Mesendoderm (in vitro differentiated cells): ENCODE data around the gene MYO6.

Experiments
- DNase-seq: peaks from one replicate; pipeline ENCODE4 v3.0.0; 2013
- H2AK5ac ChIP-seq: 2 replicates; pipeline ENCODE4 v1.6.1; 2013; ENCODE audit warnings: low read length, inconsistent platforms
- H2BK120ac ChIP-seq: 2 replicates; pipeline ENCODE4 v1.6.1; 2013; ENCODE audit warnings: low read depth, mild to moderate bottlenecking, low read length, moderate library complexity, mixed read lengths
- H2BK15ac ChIP-seq: replicated peaks from 2 replicates; pipeline ENCODE4 v1.6.1; 2013; ENCODE audit warnings: low read depth, mild to moderate bottlenecking, moderate library complexity
- H2BK5ac ChIP-seq: 2 replicates; pipeline ENCODE4 v1.6.1; 2013; ENCODE audit warnings: low read length, inconsistent platforms
- H3K18ac ChIP-seq: 2 replicates; pipeline ENCODE4 v1.6.1; 2013; ENCODE audit warnings: mild to moderate bottlenecking, low read length, mixed read lengths
- H3K23ac ChIP-seq: one replicate; pipeline ENCODE4 v1.6.1; 2013; ENCODE audit warnings: low read length
- H3K27ac ChIP-seq: 2 replicates; pipeline ENCODE4 v1.5.1; 2013; ENCODE audit warnings: low read depth, mild to moderate bottlenecking, inconsistent platforms, low read length, moderate library complexity
- H3K27me3 ChIP-seq: 2 replicates; pipeline ENCODE4 v1.6.1; 2013; ENCODE audit warnings: low read length, control low read depth, mild to moderate bottlenecking, inconsistent platforms; ENCODE audit not compliant: insufficient read depth, poor library complexity
- H3K36me3 ChIP-seq: 2 replicates; pipeline ENCODE4 v1.6.1; 2013; ENCODE audit warnings: low read length, inconsistent platforms; ENCODE audit not compliant: control insufficient read depth, insufficient read depth
- H3K4ac ChIP-seq: one replicate; pipeline ENCODE4 v1.6.1; 2013; ENCODE audit warnings: low read depth, mild to moderate bottlenecking, low read length, moderate library complexity
- H3K4me1 ChIP-seq: 2 replicates; pipeline ENCODE4 v1.6.1; 2013; ENCODE audit warnings: low read depth, low read length, inconsistent platforms; ENCODE audit not compliant: control insufficient read depth
- H3K4me2 ChIP-seq: 2 replicates; pipeline ENCODE4 v1.6.1; 2013; ENCODE audit warnings: low read length
- H3K4me3 ChIP-seq: 2 replicates; pipeline ENCODE4 v1.5.1; 2013; ENCODE audit warnings: mild to moderate bottlenecking, low read length
- H3K56ac ChIP-seq: one replicate; pipeline ENCODE4 v1.6.1; 2013; ENCODE audit warnings: low read length
- H3K79me1 ChIP-seq: 2 replicates; pipeline ENCODE4 v1.6.1; 2013; ENCODE audit warnings: low read length, inconsistent platforms
- H3K79me2 ChIP-seq: 2 replicates; pipeline ENCODE4 v1.6.1; 2013; ENCODE audit warnings: mild to moderate bottlenecking, low read length; ENCODE audit not compliant: control insufficient read depth, insufficient read depth
- H3K9ac ChIP-seq: 2 replicates; pipeline ENCODE4 v1.6.1; 2013; ENCODE audit warnings: low read length, inconsistent platforms
- H4K5ac ChIP-seq: one replicate; pipeline ENCODE4 v1.6.1; 2013; ENCODE audit warnings: low read length
- H4K8ac ChIP-seq: one replicate; pipeline ENCODE4 v1.6.1; 2013; ENCODE audit warnings: low read depth, mild to moderate bottlenecking, control low read depth, low read length, moderate library complexity
- WGBS: extraction: QIAGEN DNeasy Blood & Tissue Kit; methylation state at CpG from one replicate; pipeline ENCODE4 v1.1.7; 2013; ENCODE audit warnings: low lambda C conversion rate, missing lambda C conversion rate; ENCODE audit not compliant: insufficient coverage; ENCODE audit errors: extremely low coverage; 5-methylcytosine and 5-hydroxymethylcytosine counted together

The MYO6 gene

DNA sequence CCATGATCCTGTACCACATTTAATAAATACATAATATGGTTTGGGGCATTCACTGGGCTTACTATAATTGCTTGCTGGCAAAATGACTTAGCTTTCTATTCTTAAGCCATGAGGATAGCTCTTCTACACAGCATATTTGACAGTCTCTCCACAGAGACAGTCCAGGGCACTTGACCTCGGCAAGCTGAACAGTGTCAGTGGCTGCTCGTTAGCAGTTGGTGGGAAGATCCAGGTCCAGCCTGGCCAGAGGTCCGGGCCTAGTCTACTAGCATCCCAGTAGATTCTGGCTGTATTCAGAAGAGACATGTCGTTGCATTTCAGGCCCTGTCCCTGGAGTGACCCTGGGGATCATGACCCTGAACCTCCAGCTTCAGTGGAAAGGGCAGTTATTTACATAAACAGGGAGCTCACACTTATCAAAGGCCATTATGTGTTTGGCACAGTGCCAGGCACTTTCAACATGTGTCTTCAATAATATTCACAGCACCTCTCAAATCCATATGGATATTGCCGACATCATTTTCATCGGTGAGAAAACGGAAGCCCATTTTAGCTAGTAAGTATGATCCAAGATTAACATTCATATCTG is 184.4 kb downstream of the MYO6 start:
- no peak for DNase-seq
- H2BK15ac ChIP-seq: no peak overlapping the region
- no peak overlapping the region for H2BK5ac ChIP-seq
- H3K79me1 ChIP-seq: no peaks in the 10 kb centered on the region
- H2BK120ac ChIP-seq: no peak overlapping the region
- H2AK5ac ChIP-seq: no peak overlapping the region
- no peak overlapping the region for H3K23ac ChIP-seq
- no CpG with 5 or more reads among the region's 7 CpGs for WGBS
- no peak overlapping the region for H3K9ac ChIP-seq
- H3K36me3 ChIP-seq: no peaks in the 10 kb centered on the region
- H3K4ac ChIP-seq: no peak overlapping the region
- no peak overlapping the region for H3K4me2 ChIP-seq
- no peaks in the 10 kb centered on the region for H3K79me2 ChIP-seq
- no peak overlapping the region for H3K4me3 ChIP-seq
- H4K8ac ChIP-seq: no peak overlapping the region
- no peaks in the 10 kb centered on the region for H3K27me3 ChIP-seq
- no peaks in the 10 kb centered on the region for H3K4me1 ChIP-seq
- no peak overlapping the region for H3K18ac ChIP-seq
- no peak overlapping the region for H4K5ac ChIP-seq
- H3K27ac ChIP-seq: no peak overlapping the region
- no peak overlapping the region for H3K56ac ChIP-seq

GRCh38 chr6:75934643-75935472 is 185.8 kb downstream of the MYO6 start:
- no peak overlapping the region for H2BK120ac ChIP-seq
- peak overlapping the region; percentile 63 for H3K56ac ChIP-seq
- no peaks in the 10 kb centered on the region for H3K4me1 ChIP-seq
- no peaks in the 10 kb centered on the region for H3K27me3 ChIP-seq
- DNase-seq: peak; percentile 95
- H3K4me2 ChIP-seq: peak overlapping the region; percentile 70
- H4K8ac ChIP-seq: no peak overlapping the region
- no peak overlapping the region for H3K23ac ChIP-seq
- H3K36me3 ChIP-seq: no peaks in the 10 kb centered on the region
- no peaks in the 10 kb centered on the region for H3K79me2 ChIP-seq
- H4K5ac ChIP-seq: no peak overlapping the region
- H2BK5ac ChIP-seq: no peak overlapping the region
- no peak overlapping the region for H3K4me3 ChIP-seq
- no peak overlapping the region for H2AK5ac ChIP-seq
- H3K9ac ChIP-seq: peak overlapping the region; percentile 8
- H3K18ac ChIP-seq: peak overlapping the region; percentile 8
- H3K4ac ChIP-seq: no peak overlapping the region
- no CpG with 5 or more reads among the region's 32 CpGs for WGBS
- no peak overlapping the region for H3K27ac ChIP-seq
- no peaks in the 10 kb centered on the region for H3K79me1 ChIP-seq
- no peak overlapping the region for H2BK15ac ChIP-seq

GRCh38 chr6:75935473-75935793 is 186.4 kb downstream of the MYO6 start:
- Histone ChIP-seq H3K79me2 (no peaks in the 10 kb centered on the region), H2AK5ac (no peak overlapping the region), H3K4me3 (no peak overlapping the region), H3K4me2 (peak overlapping the region; percentile 70), H2BK15ac (no peak overlapping the region), H3K9ac (peak overlapping the region; percentile 8), H3K36me3 (no peaks in the 10 kb centered on the region), H4K8ac (no peak overlapping the region), H3K79me1 (no peaks in the 10 kb centered on the region), H3K27me3 (no peaks in the 10 kb centered on the region), H4K5ac (no peak overlapping the region), H2BK120ac (no peak overlapping the region), H2BK5ac (no peak overlapping the region), H3K56ac (peak overlapping the region; percentile 56), H3K4me1 (no peaks in the 10 kb centered on the region), H3K4ac (no peak overlapping the region), H3K18ac (peak overlapping the region; percentile 8), H3K27ac (no peak overlapping the region), H3K23ac (no peak overlapping the region)
- no CpG with 5 or more reads among the region's 12 CpGs for WGBS
- no peak for DNase-seq

DNA sequence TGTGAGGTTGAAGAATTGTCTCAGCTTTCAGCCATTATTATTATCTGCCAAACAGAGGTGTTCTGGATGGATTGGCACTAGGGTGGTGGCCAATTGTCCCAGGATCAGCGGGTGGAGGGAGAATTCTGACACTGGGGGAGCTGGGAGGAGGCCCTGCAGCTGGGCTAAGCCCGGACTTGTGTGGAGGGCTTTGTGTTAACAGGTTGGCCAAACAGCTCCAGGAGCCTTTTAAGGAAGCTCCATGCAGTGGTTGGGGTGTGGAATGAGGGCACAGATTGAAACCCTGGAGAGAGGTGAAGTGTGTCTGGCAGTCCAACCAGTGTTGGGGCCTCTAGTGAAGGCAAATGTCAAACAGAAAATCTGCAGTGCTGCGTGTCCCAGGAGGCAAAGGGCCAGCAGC is 187.6 kb downstream of the MYO6 start:
- H2AK5ac ChIP-seq: no peak overlapping the region
- H3K4me2 ChIP-seq: no peak overlapping the region
- no peak overlapping the region for H2BK5ac ChIP-seq
- no peak overlapping the region for H2BK15ac ChIP-seq
- H4K8ac ChIP-seq: no peak overlapping the region
- H3K18ac ChIP-seq: no peak overlapping the region
- no peak overlapping the region for H3K4me3 ChIP-seq
- no peaks in the 10 kb centered on the region for H3K4me1 ChIP-seq
- peak overlapping the region; percentile 56 for H3K23ac ChIP-seq
- H3K79me1 ChIP-seq: no peaks in the 10 kb centered on the region
- H3K4ac ChIP-seq: no peak overlapping the region
- H2BK120ac ChIP-seq: no peak overlapping the region
- no peak overlapping the region for H3K56ac ChIP-seq
- H4K5ac ChIP-seq: no peak overlapping the region
- H3K79me2 ChIP-seq: no peaks in the 10 kb centered on the region
- no peak overlapping the region for H3K27ac ChIP-seq
- no peaks in the 10 kb centered on the region for H3K27me3 ChIP-seq
- H3K9ac ChIP-seq: no peak overlapping the region
- no peak for DNase-seq
- H3K36me3 ChIP-seq: no peaks in the 10 kb centered on the region
- no CpG with 5 or more reads among the region's 3 CpGs for WGBS

DNA sequence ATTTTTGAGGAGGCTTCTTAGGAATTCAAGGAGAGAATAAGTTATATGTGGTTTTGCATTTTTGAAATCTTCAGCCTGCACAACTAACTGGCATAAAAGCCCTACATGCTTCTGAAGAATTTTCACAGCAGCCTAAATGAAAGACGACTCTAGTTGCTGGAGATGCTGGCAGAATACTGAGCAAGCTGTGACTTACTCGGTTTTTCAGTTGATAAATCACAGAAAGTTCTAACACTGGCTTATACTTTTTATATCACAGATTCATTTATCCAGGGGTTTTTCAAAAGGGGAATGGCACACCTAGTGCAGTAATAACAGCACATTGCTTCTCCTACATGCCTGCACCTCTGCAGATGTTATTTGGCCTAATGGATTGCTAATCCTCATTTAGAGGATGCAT is 188.8 kb downstream of the MYO6 start:
- no peak overlapping the region for H2BK15ac ChIP-seq
- no peaks in the 10 kb centered on the region for H3K79me1 ChIP-seq
- H3K4ac ChIP-seq: no peak overlapping the region
- H2AK5ac ChIP-seq: no peak overlapping the region
- no peak overlapping the region for H2BK120ac ChIP-seq
- no peak for DNase-seq
- no peaks in the 10 kb centered on the region for H3K36me3 ChIP-seq
- H3K4me2 ChIP-seq: no peak overlapping the region
- H3K18ac ChIP-seq: no peak overlapping the region
- no peaks in the 10 kb centered on the region for H3K79me2 ChIP-seq
- H3K9ac ChIP-seq: no peak overlapping the region
- H3K27me3 ChIP-seq: no peaks in the 10 kb centered on the region
- H3K27ac ChIP-seq: no peak overlapping the region
- H3K23ac ChIP-seq: no peak overlapping the region
- WGBS: no CpG with 5 or more reads among the region's 2 CpGs
- H3K4me1 ChIP-seq: no peaks in the 10 kb centered on the region
- no peak overlapping the region for H4K8ac ChIP-seq
- H2BK5ac ChIP-seq: no peak overlapping the region
- H3K56ac ChIP-seq: no peak overlapping the region
- no peak overlapping the region for H4K5ac ChIP-seq
- no peak overlapping the region for H3K4me3 ChIP-seq
